T-helper 22 cell (primary cell): ENCODE data around the gene ESYT1.

Experiments
- DNase-seq: peaks from one replicate; pipeline ENCODE4 v3.0.0-alpha.2; 2020; ENCODE audit warnings: low read depth

Gene ESYT1

DNA sequence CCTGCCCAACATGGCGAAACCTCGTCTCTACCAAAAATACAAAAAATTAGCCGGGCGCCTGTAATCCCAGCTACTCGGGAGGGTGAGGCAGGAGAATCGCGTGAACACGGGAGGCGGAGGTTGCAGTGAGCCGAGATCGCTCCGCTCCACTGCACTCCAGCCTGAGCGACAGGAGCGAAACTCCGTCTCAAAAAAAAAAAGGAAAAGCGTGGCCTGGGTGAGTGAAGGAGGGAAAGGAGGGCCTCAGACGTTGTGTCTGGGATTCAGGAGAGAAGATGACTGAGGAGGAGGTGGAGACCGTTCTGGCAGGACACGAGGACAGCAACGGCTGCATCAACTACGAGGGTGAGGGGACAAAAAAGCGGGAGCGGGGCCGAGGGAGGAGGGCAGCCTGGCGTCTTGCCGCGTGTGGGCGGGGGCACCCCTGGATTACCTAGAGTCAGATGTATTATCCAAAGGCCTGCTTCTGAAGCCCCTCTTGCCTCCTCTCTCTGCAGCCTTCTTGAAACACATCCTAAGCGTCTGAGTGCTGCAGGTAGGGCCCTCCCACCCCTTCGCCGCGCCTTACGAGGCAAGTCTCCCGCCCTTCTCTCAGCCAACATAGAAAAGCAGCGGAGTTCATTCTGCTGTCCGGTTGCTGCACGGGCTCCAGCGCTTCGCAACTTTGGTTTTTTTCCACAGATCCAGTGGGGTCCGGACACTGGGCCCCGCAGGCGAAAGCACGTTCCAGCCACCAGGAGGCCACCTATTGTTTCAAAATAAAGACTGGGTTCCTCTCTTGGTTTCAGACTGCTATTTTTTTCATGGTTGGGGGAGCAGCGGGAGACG, 29.3 kb downstream of the ESYT1 start:
- DNase-seq: no peak

DNA sequence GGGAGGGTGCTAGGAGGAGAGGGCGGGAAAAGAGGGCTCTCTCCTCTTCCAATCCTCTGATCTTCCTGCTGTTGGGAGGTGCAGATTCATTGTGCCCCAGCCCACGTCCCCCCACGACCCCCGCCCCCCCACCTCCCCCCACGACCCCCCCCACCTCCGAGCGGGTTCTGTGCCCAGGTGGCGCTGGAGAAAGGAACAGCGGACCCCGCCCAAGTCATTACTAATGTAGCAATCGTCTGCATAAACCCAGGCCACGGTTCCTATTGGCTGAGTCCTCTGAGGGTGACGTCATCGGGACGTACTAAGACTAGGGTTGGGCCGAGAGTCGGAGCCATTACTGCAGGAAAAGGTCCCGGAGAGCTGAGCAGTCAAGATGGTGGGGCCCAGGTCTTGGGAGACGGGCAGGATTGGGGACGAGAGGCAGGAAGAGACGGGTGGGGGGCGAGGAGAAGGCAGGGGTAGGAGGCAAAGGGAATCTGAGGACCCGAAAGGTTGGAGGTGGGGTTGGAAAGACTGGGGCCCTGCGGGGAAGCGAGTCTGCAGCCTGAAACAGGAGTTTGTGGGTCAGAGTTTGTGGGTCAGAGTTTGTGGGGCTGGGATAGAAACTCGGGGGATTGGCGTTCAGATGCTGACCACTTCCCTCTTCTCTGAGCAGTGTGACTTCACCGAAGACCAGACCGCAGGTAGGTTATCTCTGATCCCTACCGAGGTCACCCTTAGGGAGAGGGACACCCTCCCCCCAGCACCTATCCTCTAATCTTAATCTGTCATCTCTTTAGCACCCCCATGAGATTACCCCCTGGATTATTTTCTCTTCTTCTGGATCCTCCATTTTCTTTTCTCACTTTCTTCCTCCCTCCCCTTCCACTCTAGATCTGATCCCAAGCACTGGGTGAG, 30.2 kb downstream of the ESYT1 start, which contains the start of gene MYL6:
TSS of gene MYL6 (plus strand) at position 331 of the 897 bp plus-strand sequence. CDS start at position 374, 43 bp downstream.
- DNase-seq: peak; percentile 90

DNA sequence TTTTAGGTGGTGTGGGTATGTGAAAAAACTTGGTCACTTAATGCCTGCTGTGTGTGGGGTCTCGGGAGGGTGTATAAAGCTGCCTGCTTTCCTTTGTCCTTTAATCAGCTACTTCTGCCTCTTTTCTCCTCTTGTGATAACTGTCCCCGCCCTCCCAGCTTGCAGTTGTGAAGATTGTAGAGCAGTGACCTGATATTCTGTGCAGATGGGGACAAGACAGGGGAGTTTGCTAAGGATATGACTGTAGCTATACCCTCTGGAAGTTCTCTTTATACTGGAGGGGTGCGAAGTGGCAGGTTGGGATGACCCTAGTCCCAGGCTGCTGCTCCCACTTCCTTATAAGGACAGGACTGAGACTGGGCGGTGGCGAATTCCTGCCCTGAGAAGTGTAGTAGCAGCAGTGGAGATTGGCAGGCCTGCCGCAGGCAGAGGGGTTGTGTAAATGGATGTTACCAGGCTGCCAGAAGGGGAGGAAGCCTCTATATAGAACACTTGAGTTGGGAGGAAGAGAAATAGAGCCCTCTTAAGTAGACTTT, 30.9 kb downstream of the ESYT1 start:
- DNase-seq: no peak

DNA sequence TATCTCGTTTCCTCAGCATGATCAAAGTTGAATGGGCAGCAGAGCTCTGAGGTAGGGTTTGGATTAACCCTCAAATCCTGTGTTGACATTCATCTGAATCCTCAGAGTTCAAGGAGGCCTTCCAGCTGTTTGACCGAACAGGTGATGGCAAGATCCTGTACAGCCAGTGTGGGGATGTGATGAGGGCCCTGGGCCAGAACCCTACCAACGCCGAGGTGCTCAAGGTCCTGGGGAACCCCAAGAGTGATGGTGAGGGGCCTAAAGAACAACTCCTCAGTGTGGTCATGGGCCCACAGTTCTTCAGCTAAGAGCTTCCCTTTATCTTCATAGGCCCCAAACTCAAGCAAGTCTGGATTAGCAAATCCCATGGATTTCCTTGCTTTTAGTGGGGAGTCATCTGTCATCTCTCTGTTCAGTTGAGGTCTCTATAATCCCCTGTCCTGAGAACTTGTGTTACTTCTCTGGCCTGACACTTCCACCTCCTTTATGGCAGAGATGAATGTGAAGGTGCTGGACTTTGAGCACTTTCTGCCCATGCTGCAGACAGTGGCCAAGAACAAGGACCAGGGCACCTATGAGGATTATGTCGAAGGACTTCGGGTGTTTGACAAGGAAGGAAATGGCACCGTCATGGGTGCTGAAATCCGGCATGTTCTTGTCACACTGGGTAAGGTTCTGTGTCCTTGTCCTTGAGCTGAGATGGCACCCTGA, 31.6 kb downstream of the ESYT1 start:
- no peak for DNase-seq

DNA sequence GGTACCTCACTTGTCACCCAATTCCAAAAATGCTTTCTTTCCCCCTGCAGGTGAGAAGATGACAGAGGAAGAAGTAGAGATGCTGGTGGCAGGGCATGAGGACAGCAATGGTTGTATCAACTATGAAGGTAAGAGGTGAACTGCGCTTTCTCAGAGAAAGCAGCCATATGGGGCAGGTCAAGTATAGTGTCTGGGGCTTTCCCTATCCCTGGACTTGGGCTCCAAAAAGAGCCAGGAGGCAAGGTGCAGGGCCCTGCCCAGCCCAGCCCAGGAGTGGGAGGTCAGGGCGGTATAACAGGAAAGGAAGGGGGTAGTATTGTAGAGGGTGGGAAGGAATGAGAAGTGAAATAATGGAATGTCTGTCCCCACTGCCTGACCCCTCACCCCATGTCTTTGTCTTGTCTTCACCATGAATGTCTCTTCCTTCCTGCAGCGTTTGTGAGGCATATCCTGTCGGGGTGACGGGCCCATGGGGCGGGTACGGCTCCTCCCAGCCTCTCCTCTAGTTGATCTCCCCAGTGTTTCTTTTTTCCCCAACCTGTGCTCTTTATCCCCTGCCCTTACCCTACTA, 32.2 kb downstream of the ESYT1 start:
- peak; percentile 56 for DNase-seq

DNA sequence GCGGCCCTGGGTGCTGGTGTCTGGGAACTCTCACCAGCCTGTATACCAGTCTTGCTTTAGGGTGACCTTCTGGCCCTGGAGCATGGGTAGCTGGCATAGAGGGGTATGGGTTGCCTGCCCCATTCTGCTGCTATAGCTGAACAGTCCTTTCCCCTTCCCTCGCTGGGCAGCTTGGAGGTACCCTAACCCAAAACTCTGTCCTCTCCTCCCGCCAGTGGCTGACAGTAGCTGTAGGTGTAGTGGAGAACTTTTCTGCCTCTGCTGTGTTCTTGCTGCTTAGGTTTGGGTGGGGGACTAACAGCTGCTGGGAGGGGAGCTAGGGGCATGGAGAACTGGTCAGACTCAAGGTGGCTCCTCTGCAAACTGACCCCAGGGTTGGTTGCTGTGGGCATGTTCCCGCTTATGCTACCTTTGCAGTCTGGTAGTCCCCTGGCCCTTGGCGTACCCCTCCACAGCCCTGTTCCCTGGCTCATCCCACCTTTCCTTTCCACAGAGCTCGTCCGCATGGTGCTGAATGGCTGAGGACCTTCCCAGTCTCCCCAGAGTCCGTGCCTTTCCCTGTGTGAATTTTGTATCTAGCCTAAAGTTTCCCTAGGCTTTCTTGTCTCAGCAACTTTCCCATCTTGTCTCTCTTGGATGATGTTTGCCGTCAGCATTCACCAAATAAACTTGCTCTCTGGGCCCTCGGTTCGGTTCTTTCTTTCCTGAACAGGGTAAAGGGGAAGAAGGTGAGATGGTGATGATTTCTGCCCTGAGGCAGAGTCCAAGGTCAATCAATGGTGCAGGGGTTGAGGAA, 33.0 kb downstream of the ESYT1 start:
- DNase-seq: no peak

DNA sequence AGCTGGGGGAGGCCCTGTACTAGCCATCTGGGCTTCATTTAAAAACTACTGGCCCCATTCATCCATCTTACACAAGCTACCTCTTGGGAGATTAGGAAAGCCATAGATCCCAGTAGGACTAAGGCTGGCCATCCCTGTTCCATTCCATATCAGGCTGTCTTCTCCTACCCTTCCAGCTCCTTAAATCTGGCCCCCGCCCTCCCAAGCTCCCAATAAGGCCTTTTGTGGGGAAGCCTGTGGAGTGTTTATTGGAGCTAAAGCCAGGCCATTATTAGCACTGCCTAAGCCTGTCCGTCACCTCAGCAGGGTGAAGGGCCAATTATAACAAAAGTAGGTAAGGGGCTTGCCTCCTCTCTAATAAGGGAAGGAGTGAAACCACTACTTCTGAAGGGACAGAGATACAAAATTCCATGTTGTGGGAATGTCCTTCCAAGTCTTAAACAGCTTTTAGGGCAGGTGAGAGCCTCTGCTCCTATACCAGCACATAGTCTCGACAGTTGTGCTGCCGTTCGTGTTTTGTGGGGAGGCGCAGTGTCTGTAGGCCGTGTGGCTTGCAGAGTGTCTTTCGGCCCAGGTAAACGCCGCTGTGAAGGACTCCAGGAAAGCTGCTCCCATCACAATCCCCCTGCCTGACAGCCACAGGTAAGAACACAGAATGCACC, 33.8 kb downstream of the ESYT1 start:
- no peak for DNase-seq

DNA sequence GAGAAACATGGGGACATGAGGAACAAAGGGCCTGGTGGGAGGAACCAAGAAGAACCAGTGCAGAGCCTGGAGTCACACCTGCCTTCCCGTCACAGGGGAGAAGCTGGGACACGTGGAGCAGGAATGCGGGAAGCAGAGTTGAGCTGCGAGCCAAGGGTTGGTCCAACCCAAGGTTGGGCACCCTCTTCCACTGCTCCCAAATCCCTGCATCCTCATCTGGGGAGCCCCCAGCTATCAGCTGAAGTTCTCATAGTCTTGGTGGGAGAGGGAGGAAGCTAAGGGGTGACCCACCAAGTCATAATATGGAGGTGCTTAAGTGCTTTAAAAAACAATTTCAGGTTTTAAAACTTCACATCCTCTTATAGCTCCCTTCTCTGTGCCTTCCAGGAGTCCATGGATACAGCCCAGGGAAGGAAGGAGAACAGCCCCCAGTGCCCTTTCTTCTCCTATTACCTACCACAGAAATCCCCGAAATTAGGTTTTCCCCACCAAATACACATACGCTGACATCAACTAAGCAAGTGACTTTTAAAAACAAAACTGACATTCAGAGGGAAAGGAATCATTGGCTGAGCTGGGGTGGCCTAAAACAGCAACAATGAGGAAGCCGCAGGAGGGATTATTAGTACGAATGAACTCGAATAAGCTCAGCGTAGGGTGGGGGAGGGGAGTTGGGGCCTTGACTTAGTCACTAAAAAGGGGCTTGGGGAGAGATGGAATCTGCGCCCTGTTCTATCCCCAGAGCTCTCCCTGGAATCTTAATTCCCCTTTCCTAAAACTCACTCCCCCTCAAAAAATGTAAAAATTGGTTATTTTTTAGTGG, 34.6 kb downstream of the ESYT1 start:
- DNase-seq: no peak

DNA sequence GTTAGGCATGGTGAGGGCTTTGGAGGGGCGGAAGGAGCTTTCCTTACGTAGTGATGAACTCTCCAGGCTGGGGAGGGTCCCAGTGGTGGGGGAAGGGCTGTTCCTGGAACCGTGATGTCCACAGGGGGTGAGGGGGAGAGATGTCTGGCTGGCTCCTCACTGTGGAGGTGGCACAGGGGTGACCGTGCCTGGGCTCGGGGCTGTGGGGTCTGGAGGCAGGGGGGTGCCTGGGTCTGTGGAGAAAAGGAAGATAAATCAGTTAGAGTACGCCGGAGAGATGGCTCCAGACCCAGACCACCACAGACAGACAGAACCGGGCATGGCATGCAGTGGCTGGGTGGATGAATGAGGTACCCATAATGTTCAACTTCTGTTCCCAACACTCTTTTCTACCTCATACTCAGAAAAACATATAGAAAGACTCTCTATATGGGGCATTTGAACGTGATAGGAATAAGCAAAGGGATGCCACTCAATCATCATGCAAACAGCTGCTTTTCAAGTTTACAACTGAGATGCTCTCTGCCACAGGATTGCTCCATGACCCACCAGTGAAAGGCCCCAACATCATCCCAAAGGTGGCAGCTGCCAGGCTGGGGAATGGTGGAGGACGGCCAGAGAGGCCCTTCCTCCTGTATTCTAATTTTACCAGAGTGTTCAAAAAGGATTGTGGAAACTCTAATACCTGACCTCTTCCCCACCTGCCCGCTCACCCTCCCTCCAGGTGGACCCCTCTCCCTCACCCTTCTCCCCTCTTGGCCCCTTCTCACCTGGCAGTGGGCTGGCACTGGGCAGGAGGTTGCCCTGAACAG, 35.7 kb downstream of the ESYT1 start:
- DNase-seq: no peak

DNA sequence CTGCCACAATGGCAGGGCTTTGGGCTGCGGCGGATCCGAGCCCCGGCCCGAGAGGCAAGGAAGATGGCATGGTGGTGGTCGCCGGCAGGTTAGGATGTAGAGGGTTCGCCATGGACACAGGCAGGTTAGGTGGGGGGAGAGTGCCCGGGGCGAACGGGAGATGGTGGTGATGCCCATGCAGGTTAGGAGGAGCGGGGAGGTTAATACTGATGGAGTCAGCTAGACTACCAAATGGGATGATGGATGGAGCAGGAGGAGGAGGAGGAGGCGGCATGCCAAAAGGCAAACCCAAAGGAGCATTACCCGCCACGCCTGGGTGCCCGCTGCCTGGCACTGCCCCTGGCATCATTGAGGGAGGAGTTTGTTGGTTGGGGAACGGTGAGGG, 36.3 kb downstream of the ESYT1 start:
- no peak for DNase-seq

DNA sequence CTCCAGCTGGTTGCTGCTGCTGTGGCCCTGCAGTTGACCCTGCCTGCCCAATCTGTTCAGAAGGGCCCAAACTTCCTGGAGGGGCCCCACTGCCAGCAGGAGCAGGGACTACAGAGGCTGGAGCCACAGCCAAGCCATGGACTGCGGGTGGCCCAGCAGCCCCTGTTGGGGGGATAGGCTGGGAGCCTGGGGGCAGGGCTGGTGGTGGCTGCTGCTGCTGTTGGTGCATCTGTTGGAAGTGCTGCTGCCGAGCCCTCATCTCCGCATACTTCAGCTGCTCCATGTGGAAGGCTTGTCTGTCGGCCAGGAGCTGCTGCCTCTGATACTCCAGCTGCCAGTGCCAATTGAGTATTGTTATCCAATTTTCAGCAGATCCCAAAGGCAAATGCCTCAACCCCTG, 37.3 kb downstream of the ESYT1 start:
- DNase-seq: no peak

DNA sequence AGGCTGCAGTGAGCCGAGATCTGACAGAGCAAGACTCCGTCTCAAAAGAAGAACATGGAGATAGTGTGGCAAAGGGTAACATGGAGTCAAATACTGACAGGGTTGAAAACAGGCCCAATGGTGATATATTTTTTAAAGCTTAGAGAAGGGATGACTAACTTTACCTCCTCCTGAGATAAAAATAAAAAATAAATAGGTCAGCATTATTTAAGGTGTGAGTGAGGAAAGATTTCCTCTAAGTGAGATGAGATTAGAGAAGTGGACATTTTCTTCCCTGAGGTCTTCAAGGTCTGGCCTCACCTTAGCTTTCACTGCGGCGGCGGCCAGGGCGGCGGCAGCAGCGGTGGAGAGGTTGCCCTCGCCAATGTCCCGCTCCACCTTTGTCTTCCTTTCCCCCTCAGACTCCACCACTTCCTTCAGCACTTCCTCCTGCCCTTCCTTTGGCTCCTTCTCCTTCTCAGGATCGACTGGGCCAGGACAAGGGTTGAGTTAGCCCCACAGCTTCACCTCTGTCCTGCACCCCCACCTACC, 41.2 kb downstream of the ESYT1 start:
- DNase-seq: no peak

DNA sequence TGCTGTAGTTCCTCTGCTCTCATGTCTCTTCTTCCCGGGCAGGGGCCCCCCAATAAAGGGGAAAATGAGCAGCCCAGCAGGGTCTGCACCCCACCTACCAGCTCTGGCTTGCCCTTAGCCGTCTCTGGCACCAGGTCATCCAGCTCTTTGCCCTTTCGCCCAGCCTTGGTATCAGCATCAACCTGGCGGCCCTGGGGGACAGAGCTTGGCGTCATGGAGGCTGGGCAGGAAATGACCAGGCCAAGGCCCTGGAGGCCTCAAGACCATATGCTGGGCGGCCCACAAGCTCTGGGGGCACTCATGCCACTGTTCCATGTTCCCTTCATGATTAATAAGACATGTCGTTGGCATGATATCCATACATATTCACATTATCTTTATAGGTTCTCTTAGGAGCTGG, 44.8 kb downstream of the ESYT1 start:
- no peak for DNase-seq

DNA sequence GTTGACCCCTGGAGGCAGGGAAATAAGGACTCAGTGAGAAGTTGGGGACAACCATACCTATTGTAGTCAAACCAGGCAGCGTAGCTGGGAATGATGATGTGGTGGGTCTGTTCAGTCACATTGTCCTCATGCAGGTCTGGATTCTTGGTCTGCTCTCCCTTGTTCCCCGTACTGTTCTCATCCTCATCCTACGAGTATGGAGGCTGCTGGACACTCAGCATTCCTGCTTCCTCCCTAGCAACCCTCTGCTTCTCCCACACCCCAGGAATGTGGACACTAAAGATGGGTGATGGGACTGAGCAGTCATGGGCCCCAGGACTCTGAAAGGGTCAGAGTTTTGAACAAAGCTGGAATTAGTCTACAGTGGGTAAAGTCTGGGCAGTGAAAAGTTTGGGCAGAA, 50.3 kb downstream of the ESYT1 start:
- no peak for DNase-seq

DNA sequence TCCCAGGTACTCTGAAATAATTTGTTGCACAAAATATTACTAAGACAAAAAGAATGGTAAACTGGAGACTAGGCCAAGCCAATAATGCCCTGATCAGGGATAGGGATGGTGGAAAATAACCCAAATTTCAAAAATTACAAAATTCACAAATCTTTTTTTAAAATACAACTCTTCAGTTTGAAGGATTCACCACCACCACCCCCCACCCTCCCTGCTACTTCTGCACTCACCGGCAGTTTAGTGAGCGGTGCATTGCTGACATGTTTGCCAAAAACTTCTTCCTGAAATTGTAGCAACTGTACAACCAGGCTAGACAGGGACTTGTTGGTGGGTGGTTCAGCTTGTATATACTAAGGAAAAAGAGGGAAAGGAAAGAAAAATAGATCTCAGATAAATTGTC, 58.9 kb downstream of the ESYT1 start:
- DNase-seq: no peak

DNA sequence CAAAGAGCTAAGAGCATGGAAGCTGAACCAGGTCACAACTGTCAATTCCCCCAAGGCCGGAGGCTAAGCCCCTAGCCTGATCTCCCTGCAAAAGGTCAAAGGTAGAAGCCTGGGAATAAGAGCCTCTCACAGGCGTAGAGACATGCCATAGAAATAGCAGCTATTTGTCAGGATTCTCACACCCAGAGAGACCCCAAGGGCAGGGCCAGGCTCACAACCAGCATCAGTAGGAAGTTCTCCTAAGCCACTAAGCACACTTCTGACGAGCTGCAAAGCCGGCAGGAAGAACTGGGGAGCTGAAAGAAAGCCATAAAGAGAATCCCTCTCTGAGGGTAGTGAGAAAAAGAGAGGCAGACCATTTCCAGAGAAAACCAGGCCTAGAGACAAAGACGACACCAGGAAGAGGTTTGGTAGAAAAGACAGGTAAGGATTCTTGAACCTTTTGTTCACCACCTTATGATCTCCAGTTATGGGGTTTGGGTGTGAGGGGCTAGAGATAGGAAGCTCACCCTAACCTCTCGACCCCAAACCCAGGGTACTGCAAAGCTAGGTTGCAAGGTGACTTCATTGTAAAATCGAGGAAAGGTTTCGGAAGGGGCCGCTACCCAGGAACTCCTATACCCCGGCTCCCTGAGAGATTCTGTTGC, 60.2 kb downstream of the ESYT1 start:
- DNase-seq: no peak

DNA sequence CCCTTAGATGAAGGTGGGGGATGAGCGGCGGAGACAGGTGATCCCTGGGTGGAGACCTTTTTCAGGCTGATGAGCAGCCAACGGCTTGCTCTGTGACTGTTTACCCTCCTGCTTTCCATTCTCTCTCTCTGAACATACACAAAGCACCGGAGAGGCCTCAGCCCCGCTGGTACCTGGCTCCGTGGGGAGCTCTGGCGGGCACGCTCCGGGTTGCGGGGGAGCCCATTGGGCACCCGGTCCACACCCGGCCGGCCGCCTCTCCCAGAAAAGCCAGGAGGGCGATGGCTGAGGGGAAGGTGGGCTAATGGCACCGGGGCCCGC, 60.7 kb downstream of the ESYT1 start:
- no peak for DNase-seq
